DOHH2 (cell line): ENCODE measurements around the gene ATP5F1E.

Source experiments
- CTCF ChIP-seq: fragments of 200-600 bp; sonication (generic); IDR thresholded peaks from one replicate; pipeline ENCODE4 v1.5.1; 2014; ENCODE audit warnings: antibody characterized with exemption, mild to moderate bottlenecking, low read depth, low read length; ENCODE audit not compliant: poor library complexity, severe bottlenecking
- EZH2phosphoT487 ChIP-seq: fragments of 200-600 bp; sonication (generic); IDR thresholded peaks from 2 replicates; pipeline ENCODE4 v1.6.1; 2017; ENCODE audit warnings: borderline replicate concordance, mild to moderate bottlenecking, antibody characterized with exemption, low read length, moderate library complexity, mixed read lengths

GRCh38 chr20:58992911-58993310 is 39.2 kb downstream of the ATP5F1E start:
- no peak for TF ChIP-seq CTCF
- no peak for TF ChIP-seq EZH2phosphoT487
